B cell (primary cell): ENCODE measurements around the gene TTC39B. TPM values are rescaled to one million over a fixed set of nuclear protein-coding genes. Genes with fewer than 3 reads are reported as not detected.

Experiments
- ATAC-seq: fragments of 200-7000 bp; cut with Tn5 transposase; one replicate; pipeline ENCODE4 v1.10.0; 2021; ENCODE audit warnings: low read depth, mild to moderate bottlenecking, moderate number of reproducible peaks, moderate library complexity
- CTCF ChIA-PET: fragments of 350-600 bp; sonication (Branson Sonifier 250); formaldehyde crosslinking; loops from one replicate; lab custom pipeline; 2021; ENCODE audit warnings: antibody characterized with exemption, inconsistent platforms; lab: Charles Lee
- POLR2A ChIA-PET: fragments of 350-600 bp; sonication (Branson Sonifier 250); formaldehyde crosslinking; loops from one replicate; lab custom pipeline; 2021; ENCODE audit warnings: antibody characterized with exemption; lab: Charles Lee
- DNase-seq: peaks from one replicate; pipeline ENCODE4 v3.0.0; 2013
- H2AFZ ChIP-seq: 2 replicates; pipeline ENCODE4 v1.6.1; 2012; ENCODE audit warnings: mild to moderate bottlenecking, low read depth, low read length; ENCODE audit not compliant: insufficient read depth, poor library complexity, severe bottlenecking
- H3K27ac ChIP-seq, 2 donors: 1 replicate in 1 of 2; 2 replicates in 1 of 2; pipeline ENCODE4 v1.5.1; 2012 to 2013; ENCODE audit warnings: low read length in 2 of 2, mild to moderate bottlenecking in 2 of 2, moderate library complexity in 1 of 2
- H3K27me3 ChIP-seq, 4 experiments: fragments of 200-600 bp in 1 of 4; sonication (generic) in 1 of 4; replicated peaks in 1 of 4; 1 replicate in 2 of 4; 2 replicates in 2 of 4; pipeline versions ENCODE4 v1.6.1 to v1.7.0; 2013 to 2016; ENCODE audit warnings: low read length in 3 of 4, mild to moderate bottlenecking in 2 of 4, mixed read lengths in 1 of 4, moderate library complexity in 1 of 4; ENCODE audit not compliant: insufficient read depth in 4 of 4, control insufficient read depth in 3 of 4; ENCODE audit errors: control extremely low read depth in 1 of 4
- H3K36me3 ChIP-seq, 2 experiments: replicated peaks in 1 of 2; 1 replicate in 1 of 2; 2 replicates in 1 of 2; pipeline versions ENCODE4 v1.6.1 to v1.7.1; 2013; ENCODE audit warnings: low read length in 1 of 2; ENCODE audit not compliant: insufficient read depth in 2 of 2, control insufficient read depth in 1 of 2; ENCODE audit errors: control extremely low read depth in 1 of 2, extremely low read depth in 1 of 2
- H3K4me1 ChIP-seq, 2 donors: fragments of 200-600 bp in 1 of 2; sonication (generic) in 1 of 2; 1 replicate in 1 of 2; 2 replicates in 1 of 2; pipeline versions ENCODE4 v1.5.1 to v1.6.1; 2013 to 2017; ENCODE audit warnings: low read length in 2 of 2; ENCODE audit not compliant: control insufficient read depth in 2 of 2, insufficient read depth in 2 of 2
- H3K4me2 ChIP-seq: replicated peaks from 2 replicates; pipeline ENCODE3; 2012; ENCODE audit warnings: mild to moderate bottlenecking, low read depth, low read length; ENCODE audit not compliant: poor library complexity, severe bottlenecking
- H3K4me3 ChIP-seq, 5 experiments: fragments of 200-600 bp in 1 of 5; sonication (generic) in 1 of 5; 1 replicate in 3 of 5; 2 replicates in 2 of 5; pipeline versions ENCODE4 v1.5.1 to v1.7.0; 2011 to 2016; ENCODE audit warnings: low read length in 4 of 5, mild to moderate bottlenecking in 4 of 5, low read depth in 2 of 5, control low read depth in 1 of 5, moderate library complexity in 1 of 5; ENCODE audit not compliant: insufficient read depth in 1 of 5; ENCODE audit errors: control extremely low read depth in 1 of 5, extremely low read depth in 1 of 5
- H3K79me2 ChIP-seq: fragments of 200-600 bp; sonication (generic); one replicate; pipeline ENCODE4 v1.6.0; 2016; ENCODE audit warnings: low read length; ENCODE audit not compliant: control insufficient read depth, insufficient read depth
- H3K9ac ChIP-seq: fragments of 200-600 bp; sonication (generic); 2 replicates; pipeline ENCODE4 v1.6.1; 2017; ENCODE audit warnings: mild to moderate bottlenecking, low read length, moderate library complexity
- H3K9me3 ChIP-seq, 3 donors: one replicate each; pipeline versions ENCODE4 v1.6.1 to v1.7.1; 2013; ENCODE audit warnings: low read length in 2 of 3; ENCODE audit not compliant: control insufficient read depth in 2 of 3, insufficient read depth in 1 of 3; ENCODE audit errors: control extremely low read depth in 1 of 3
- H4K20me1 ChIP-seq: 2 replicates; pipeline ENCODE4 v1.6.0; 2012; ENCODE audit warnings: mild to moderate bottlenecking, low read length; ENCODE audit not compliant: insufficient read depth, control insufficient read depth, poor library complexity, severe bottlenecking
- H3K27ac Mint-ChIP-seq: one replicate; pipeline ENCODE4 v1.8.0; 2021; ENCODE audit warnings: mixed read lengths
- H3K27me3 Mint-ChIP-seq: one replicate; pipeline ENCODE4 v1.8.0; 2021; ENCODE audit warnings: mixed read lengths
- H3K4me1 Mint-ChIP-seq: one replicate; pipeline ENCODE4 v1.8.0; 2021; ENCODE audit warnings: mixed read lengths
- H3K4me3 Mint-ChIP-seq: one replicate; pipeline ENCODE4 v1.8.0; 2021; ENCODE audit warnings: mixed read lengths
- H3K9me3 Mint-ChIP-seq: one replicate; pipeline ENCODE4 v1.8.0; 2022; ENCODE audit warnings: mixed read lengths; ENCODE audit not compliant: insufficient read depth
- CTCF ChIP-seq: fragments of 200-600 bp; IDR thresholded peaks from one replicate; pipeline ENCODE4 v1.8.0; 2022; ENCODE audit warnings: antibody characterized with exemption, mild to moderate bottlenecking
- EZH2 ChIP-seq: IDR thresholded peaks from 2 replicates; pipeline ENCODE4 v1.6.1; 2012; ENCODE audit warnings: borderline replicate concordance, low read depth, mild to moderate bottlenecking, moderate library complexity, low read length; ENCODE audit not compliant: insufficient read depth, poor library complexity, severe bottlenecking
- WGBS: methylation state at CpG from one replicate; pipeline ENCODE4 v1.1.5; 2013; ENCODE audit warnings: missing lambda C conversion rate; ENCODE audit not compliant: insufficient coverage; 5-methylcytosine and 5-hydroxymethylcytosine counted together
- intact Hi-C: fragments of 100-400 bp; cut with micrococcal nuclease; formaldehyde crosslinking; loops from one replicate; pipeline ENCODE4 v1.10.0; 2022
- polyA plus RNA-seq: library from polyadenylated mRNA; depleted of rRNA; stranded (reverse); fragments of >200 nt; gene quantifications from 2 replicates; pipeline ENCODE4 v1.2.3, GENCODE V29; 2012
- total RNA-seq, 2 donors: library from RNA; stranded (reverse); fragments of 120-200 nt in 1 of 2; gene quantifications; 1 replicate in 1 of 2; 2 replicates in 1 of 2; pipeline versions ENCODE4 v1.2.3 to v1.2.4, GENCODE V29; 2013 to 2022

Gene TTC39B
- total and polyA plus RNA-seq, 2 donors (not counting 1 experiment from before 2014, with no cell fraction given): 2.0 to 3.6 TPM

DNA sequence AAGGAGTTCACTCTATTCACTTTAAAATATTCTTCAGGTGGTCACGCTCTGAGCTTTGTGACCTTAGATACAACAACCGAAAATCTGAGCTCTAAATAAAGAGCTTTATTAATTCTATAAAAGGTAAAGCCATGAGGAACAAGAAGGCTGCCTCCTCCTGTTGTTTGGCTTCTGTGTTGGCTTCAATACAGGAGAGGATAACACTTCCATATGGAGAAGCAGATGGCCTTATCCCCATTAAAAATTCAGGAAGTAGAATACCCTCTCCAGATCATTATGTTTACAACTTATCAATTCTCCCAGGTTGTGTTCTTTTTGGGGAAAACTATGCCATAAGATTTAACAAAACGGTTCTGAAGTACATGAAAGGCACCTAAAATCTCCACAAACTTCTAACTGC lies 128.4 kb downstream of the TTC39B start:
- Histone ChIP-seq H2AFZ (no peak overlapping the region), H3K4me3 (no peak overlapping the region), H4K20me1 (no peaks in the 10 kb centered on the region), H3K4me2 (no peak overlapping the region), H3K27ac (no peak overlapping the region), H3K36me3 (peaks cover 0 to 2% of the 10 kb centered on the region in 2 experiments), H3K79me2 (no peaks in the 10 kb centered on the region), H3K27me3 (no peaks in the 10 kb centered on the region), H3K4me1 (no peaks in the 10 kb centered on the region), H3K9ac (no peak overlapping the region), H3K9me3 (no peaks in the 10 kb centered on the region)
- POLR2A ChIA-PET: no interaction called here
- DNase-seq (no peak), ATAC-seq (no peak)
- peaks cover 7% of the 10 kb centered on the region for H3K4me1 Mint-ChIP-seq
- H3K27ac Mint-ChIP-seq: no peak overlapping the region
- no peak for TF ChIP-seq EZH2
- TF ChIP-seq CTCF: no peak
- H3K4me3 Mint-ChIP-seq: no peak overlapping the region
- H3K27me3 Mint-ChIP-seq: no peaks in the 10 kb centered on the region
- CTCF ChIA-PET: no interaction called here
- WGBS: no CpG with 5 or more reads among the region's 3 CpGs
- intact Hi-C loops: no loop called here
- H3K9me3 Mint-ChIP-seq: no peaks in the 10 kb centered on the region

- no peak overlapping the region for H3K4me2 ChIP-seq
- no peak overlapping the region for H3K4me3 ChIP-seq
- intact Hi-C loops: no loop called here
- no peak overlapping the region for H2AFZ ChIP-seq
- H3K4me1 Mint-ChIP-seq: peaks cover 7% of the 10 kb centered on the region
- H3K27me3 Mint-ChIP-seq: no peaks in the 10 kb centered on the region
- H3K36me3 ChIP-seq: no peaks in the 10 kb centered on the region
- no peaks in the 10 kb centered on the region for H3K27me3 ChIP-seq
- ChIA-PET POLR2A (no interaction called here), CTCF (no interaction called here)
- H3K9ac ChIP-seq: no peak overlapping the region
- ATAC-seq (no peak), DNase-seq (no peak)
- WGBS: no CpG with 5 or more reads among the region's 1 CpG
- H3K4me1 ChIP-seq: no peaks in the 10 kb centered on the region
- no peak overlapping the region for H3K27ac ChIP-seq
- no peaks in the 10 kb centered on the region for H3K79me2 ChIP-seq
- TF ChIP-seq CTCF (no peak), EZH2 (no peak)
- H4K20me1 ChIP-seq: no peaks in the 10 kb centered on the region
- no peaks in the 10 kb centered on the region for H3K9me3 ChIP-seq
- no peak overlapping the region for H3K4me3 Mint-ChIP-seq
- no peak overlapping the region for H3K27ac Mint-ChIP-seq
- no peaks in the 10 kb centered on the region for H3K9me3 Mint-ChIP-seq
Observed at GRCh38 chr9:15176836-15177235, 130.2 kb downstream of the TTC39B start.
